Esophagus muscularis mucosa (tissue), 4 donors: Measurements from ENCODE around the gene EXOC1L. TPM values are rescaled to one million over a fixed set of nuclear protein-coding genes. Genes with fewer than 3 reads are reported as not detected.

ENCODE experiments used
- DNase-seq: peaks from one replicate; pipeline ENCODE4 v3.0.0-alpha.2; 2017; ENCODE audit errors: extremely low spot score
- H3K27ac ChIP-seq, 4 donors: fragments of 200-600 bp; sonication (generic); replicated peaks in 1 of 4; 1 replicate in 3 of 4; 2 replicates in 1 of 4; pipeline ENCODE4 v1.5.1; 2016 to 2019; ENCODE audit warnings: mild to moderate bottlenecking in 1 of 4
- H3K27me3 ChIP-seq, 4 donors: fragments of 200-600 bp; sonication (generic); one replicate each; pipeline versions ENCODE4 v1.5.1 to v1.6.0; 2016 to 2019
- H3K36me3 ChIP-seq, 4 donors: fragments of 200-600 bp; sonication (generic); one replicate each; pipeline ENCODE4 v1.5.1; 2016 to 2019
- H3K4me1 ChIP-seq, 4 donors: fragments of 200-600 bp; sonication (generic); one replicate each; pipeline ENCODE4 v1.5.1; 2016 to 2019
- H3K4me3 ChIP-seq, 4 donors: fragments of 200-600 bp; sonication (generic); 1 replicate in 2 of 4; 2 replicates in 2 of 4; pipeline ENCODE4 v1.5.1; 2016 to 2019; ENCODE audit warnings: mild to moderate bottlenecking in 4 of 4, moderate library complexity in 1 of 4
- H3K9me3 ChIP-seq, 4 donors: fragments of 200-600 bp; sonication (generic); 1 replicate in 3 of 4; 2 replicates in 1 of 4; pipeline ENCODE4 v1.5.1; 2016 to 2019
- CTCF ChIP-seq, 3 experiments: fragments of 200-600 bp in 2 of 3; fragments of 450-650 bp in 1 of 3; sonication (generic) in 2 of 3; IDR thresholded peaks; one replicate each; pipeline ENCODE4 v1.5.1; 2017 to 2019; ENCODE audit warnings: antibody characterized with exemption in 3 of 3, mild to moderate bottlenecking in 2 of 3, moderate library complexity in 1 of 3
- EP300 ChIP-seq: sonication (generic); formaldehyde crosslinking; IDR thresholded peaks from one replicate; pipeline ENCODE4 v1.6.1; 2017; ENCODE audit warnings: antibody characterized with exemption
- POLR2A ChIP-seq: fragments of 450-650 bp; IDR thresholded peaks from one replicate; pipeline ENCODE4 v1.6.1; 2017; ENCODE audit warnings: antibody characterized with exemption, moderate library complexity, mild to moderate bottlenecking, low read depth
- POLR2AphosphoS5 ChIP-seq, 2 donors: sonication (generic); formaldehyde crosslinking; IDR thresholded peaks; one replicate each; pipeline ENCODE4 v1.6.1; 2017; ENCODE audit warnings: antibody characterized with exemption in 2 of 2
- WGBS: methylation state at CpG from one replicate; pipeline ENCODE4 v1.1.5; 2018; 5-methylcytosine and 5-hydroxymethylcytosine counted together
- intact Hi-C: fragments of 100-400 bp; cut with DNase I; formaldehyde crosslinking; loops from one replicate; pipeline ENCODE4 v1.15.1; 2023
- total RNA-seq, 4 donors: library from RNA; depleted of rRNA; stranded (reverse); fragments of >200 nt; gene quantifications; one replicate each; pipeline versions ENCODE4 v1.1.0 to v1.2.1, GENCODE V29; 2016

EXOC1L gene
- total RNA-seq, 4 donors from 2014 or later = not detected

DNA sequence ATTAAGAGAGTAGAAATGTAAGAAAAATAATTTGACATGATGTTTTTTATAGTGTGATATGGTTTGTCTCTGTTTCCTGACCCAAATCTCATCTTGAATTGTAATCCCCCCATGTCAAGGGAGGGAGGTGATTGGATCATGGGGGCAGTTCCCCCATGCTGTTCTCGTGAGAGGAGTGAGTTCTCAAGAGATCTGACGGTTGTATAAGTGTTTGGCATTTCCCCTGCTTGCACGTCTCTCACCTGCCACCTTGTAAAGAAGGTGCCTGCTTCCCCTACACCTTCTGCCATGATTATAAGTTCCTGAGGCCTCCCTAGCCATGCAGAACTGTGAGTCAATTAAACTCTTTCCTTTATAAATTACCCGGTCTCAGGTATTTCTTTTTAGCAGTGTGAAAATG lies 34.8 kb upstream of the EXOC1L start:
- no peak for DNase-seq
- intact Hi-C loops = no loop called here
- H3K36me3 ChIP-seq = no peaks in the 10 kb centered on the region
- H3K4me3 ChIP-seq = no peak overlapping the region
- TF ChIP-seq CTCF (IDR thresholded peaks at IDR 0.05) (no peak), POLR2A (no peak), EP300 (no peak), POLR2AphosphoS5 (IDR thresholded peaks at IDR 0.05) (no peak)
- WGBS = 43% methylated on average over 4 of the region's 4 CpGs
- H3K4me1 ChIP-seq = no peaks in the 10 kb centered on the region
- H3K27ac ChIP-seq = no peak overlapping the region
- peaks cover 0 to 22% (median 0%) of the 10 kb centered on the region in 4 donors for H3K27me3 ChIP-seq
- no peaks in the 10 kb centered on the region for H3K9me3 ChIP-seq

- H3K27ac ChIP-seq = no peak overlapping the region
- TF ChIP-seq POLR2A (no peak), POLR2AphosphoS5 (IDR thresholded peaks at IDR 0.05) (no peak), CTCF (IDR thresholded peaks at IDR 0.05) (no peak), EP300 (no peak)
- intact Hi-C loops = no loop called here
- no peaks in the 10 kb centered on the region for H3K9me3 ChIP-seq
- no peak overlapping the region for H3K4me3 ChIP-seq
- no peak for DNase-seq
- H3K36me3 ChIP-seq = no peaks in the 10 kb centered on the region
- 64% methylated on average over 2 of the region's 2 CpGs for WGBS
- peaks cover 0 to 7% (median 7%) of the 10 kb centered on the region in 4 donors for H3K4me1 ChIP-seq
- peaks cover 0 to 64% (median 9%) of the 10 kb centered on the region in 4 donors for H3K27me3 ChIP-seq
These were observed 27.9 kb upstream of the EXOC1L start for GRCh38 chr4:55791666-55792065.

- intact Hi-C loops = no loop called here
- Histone ChIP-seq H3K9me3 (no peaks in the 10 kb centered on the region), H3K4me3 (peak overlapping the region; percentile 18 to 36 (median 24)), H3K4me1 (peaks cover 0 to 7% (median 7%) of the 10 kb centered on the region in 4 donors), H3K27me3 (peaks cover 0 to 59% (median 9%) of the 10 kb centered on the region in 4 donors), H3K36me3 (no peaks in the 10 kb centered on the region), H3K27ac (no peak overlapping the region)
- TF ChIP-seq EP300 (no peak), POLR2AphosphoS5 (IDR thresholded peaks at IDR 0.05) (no peak), CTCF (IDR thresholded peaks at IDR 0.05) (no peak), POLR2A (no peak)
- DNase-seq = no peak
- 12% methylated on average over 13 of the region's 33 CpGs for WGBS
These were observed 26.1 kb upstream of the EXOC1L start for GRCh38 chr4:55793479-55793878.

GRCh38 chr4:55794053-55794452 lies 25.5 kb upstream of the EXOC1L start:
- TF ChIP-seq CTCF (IDR thresholded peaks at IDR 0.05) (no peak), POLR2AphosphoS5 (IDR thresholded peaks at IDR 0.05) (no peak), EP300 (no peak), POLR2A (no peak)
- Histone ChIP-seq H3K27me3 (peaks cover 0 to 55% (median 9%) of the 10 kb centered on the region in 4 donors), H3K36me3 (no peaks in the 10 kb centered on the region), H3K4me1 (peaks cover 0 to 7% (median 7%) of the 10 kb centered on the region in 4 donors), H3K4me3 (no peak overlapping the region), H3K9me3 (no peaks in the 10 kb centered on the region), H3K27ac (no peak overlapping the region)
- intact Hi-C loops = no loop called here
- 48% methylated on average over 23 of the region's 23 CpGs for WGBS
- no peak for DNase-seq

- no peak for DNase-seq
- H3K36me3 ChIP-seq = no peaks in the 10 kb centered on the region
- no peak for TF ChIP-seq EP300
- no peak for TF ChIP-seq CTCF (IDR thresholded peaks at IDR 0.05)
- no peak for TF ChIP-seq POLR2AphosphoS5 (IDR thresholded peaks at IDR 0.05)
- no peak for TF ChIP-seq POLR2A
- intact Hi-C loops = no loop called here
- WGBS = 85% methylated on average over 1 of the region's 1 CpG
- peaks cover 0 to 48% (median 9%) of the 10 kb centered on the region in 4 donors for H3K27me3 ChIP-seq
- no peaks in the 10 kb centered on the region for H3K9me3 ChIP-seq
- no peak overlapping the region for H3K4me3 ChIP-seq
- H3K4me1 ChIP-seq = peaks cover 0 to 7% (median 7%) of the 10 kb centered on the region in 4 donors
- no peak overlapping the region for H3K27ac ChIP-seq
These were observed 24.2 kb upstream of the EXOC1L start for GRCh38 chr4:55795341-55795740.
